H1 (cell line): ENCODE results near the gene TMEM151B. TPM values are rescaled to one million over a fixed set of nuclear protein-coding genes. Genes with fewer than 3 reads are reported as not detected.

Experiments used
- CTCF ChIA-PET: fragments of 300-600 bp; sonication (Branson Sonifier 250); formaldehyde crosslinking; loops from one replicate; lab custom pipeline; 2021; ENCODE audit not compliant: partially characterized antibody; lab: Charles Lee
- POLR2A ChIA-PET: fragments of 300-600 bp; sonication (Branson Sonifier 250); formaldehyde crosslinking; loops from one replicate; lab custom pipeline; 2021; ENCODE audit warnings: inconsistent platforms; ENCODE audit not compliant: partially characterized antibody; lab: Charles Lee
- DNase-seq, 2 experiments: peaks; one replicate each; pipeline versions ENCODE4 v3.0.0 to v3.0.0-alpha.2; 2010 to 2022; ENCODE audit warnings: low spot score in 2 of 2, low read depth in 1 of 2, mixed read lengths in 1 of 2
- FAIRE-seq: peaks from 2 replicates; lab custom pipeline; 2011; peaks lifted over from hg19 to GRCh38; lab: Jason Lieb, UNC
- H2AFZ ChIP-seq: 2 replicates; pipeline ENCODE4 v1.8.1; 2012; ENCODE audit warnings: low read length, inconsistent platforms
- H2AK5ac ChIP-seq: 2 replicates; pipeline ENCODE4 v1.6.1; 2013; ENCODE audit warnings: low read depth, low read length
- H2BK120ac ChIP-seq: replicated peaks from 2 replicates; pipeline ENCODE3; 2013; ENCODE audit warnings: low read depth, low read length, inconsistent platforms
- H2BK12ac ChIP-seq: 2 replicates; pipeline ENCODE4 v1.6.1; 2013; ENCODE audit warnings: low read depth, low read length
- H2BK15ac ChIP-seq: 2 replicates; pipeline ENCODE4 v1.6.1; 2013; ENCODE audit warnings: low read length
- H2BK20ac ChIP-seq: 2 replicates; pipeline ENCODE4 v1.6.1; 2013; ENCODE audit warnings: low read length
- H2BK5ac ChIP-seq: 2 replicates; pipeline ENCODE4 v1.6.1; 2013; ENCODE audit warnings: low read depth, low read length
- H3K14ac ChIP-seq: 2 replicates; pipeline ENCODE4 v1.6.1; 2013; ENCODE audit warnings: inconsistent platforms; ENCODE audit not compliant: insufficient read length
- H3K18ac ChIP-seq: 2 replicates; pipeline ENCODE4 v1.6.1; 2013; ENCODE audit warnings: low read length; ENCODE audit errors: extremely low read depth
- H3K23ac ChIP-seq: 2 replicates; pipeline ENCODE4 v1.6.1; 2013; ENCODE audit warnings: inconsistent platforms; ENCODE audit not compliant: insufficient read length
- H3K23me2 ChIP-seq: 2 replicates; pipeline ENCODE4 v1.6.1; 2013; ENCODE audit warnings: low read depth, low read length
- H3K27ac ChIP-seq: 2 replicates; pipeline ENCODE4 v1.6.1; 2011; ENCODE audit warnings: low read depth, low read length, inconsistent platforms
- H3K27me3 ChIP-seq, 4 experiments: replicated peaks in 1 of 4; 1 replicate in 1 of 4; 2 replicates in 3 of 4; pipeline versions ENCODE4 v1.6.1 to v1.8.1; 2011 to 2013; ENCODE audit warnings: low read length in 3 of 4, mild to moderate bottlenecking in 3 of 4, inconsistent platforms in 2 of 4, mixed read lengths in 2 of 4, moderate library complexity in 1 of 4; ENCODE audit not compliant: control insufficient read depth in 3 of 4, insufficient read depth in 3 of 4; ENCODE audit errors: extremely low read depth in 1 of 4
- H3K36me3 ChIP-seq, 4 experiments: 2 replicates each; pipeline versions ENCODE4 v1.6.1 to v1.8.1; 2011 to 2013; ENCODE audit warnings: mild to moderate bottlenecking in 4 of 4, low read length in 3 of 4, moderate library complexity in 2 of 4, control low read depth in 1 of 4, inconsistent platforms in 1 of 4; ENCODE audit not compliant: insufficient read depth in 4 of 4, control insufficient read depth in 2 of 4
- H3K4ac ChIP-seq: replicated peaks from 2 replicates; pipeline ENCODE3; 2013; ENCODE audit warnings: low read length, low read depth, mixed read lengths, inconsistent platforms; ENCODE audit not compliant: insufficient read length
- H3K4me1 ChIP-seq, 4 experiments: replicated peaks in 1 of 4; 1 replicate in 1 of 4; 2 replicates in 3 of 4; pipeline versions ENCODE4 v1.6.1 to v1.8.1; 2011 to 2013; ENCODE audit warnings: low read length in 3 of 4, inconsistent platforms in 2 of 4, mixed read lengths in 1 of 4; ENCODE audit not compliant: insufficient read depth in 4 of 4, control insufficient read depth in 3 of 4
- H3K4me2 ChIP-seq, 2 experiments: 2 replicates each; pipeline versions ENCODE4 v1.6.1 to v1.8.1; 2011 to 2013; ENCODE audit warnings: low read depth in 2 of 2, low read length in 2 of 2, control low read depth in 1 of 2, inconsistent platforms in 1 of 2, mild to moderate bottlenecking in 1 of 2; ENCODE audit not compliant: insufficient read depth in 1 of 2
- H3K4me3 ChIP-seq, 4 experiments: fragments of 200-600, 300-600 bp in 1 of 4; sonication (generic), shearing (Covaris generic), sonication (Bioruptor Twin) in 1 of 4; 2 replicates each; pipeline versions ENCODE4 v1.5.1 to v1.8.1; 2011 to 2016; ENCODE audit warnings: low read length in 4 of 4, low read depth in 3 of 4, control low read depth in 2 of 4, inconsistent platforms in 2 of 4, mild to moderate bottlenecking in 2 of 4, mixed read lengths in 1 of 4, moderate library complexity in 1 of 4; ENCODE audit not compliant: insufficient read depth in 2 of 4; ENCODE audit errors: extremely low read depth in 1 of 4
- H3K56ac ChIP-seq: replicated peaks from 2 replicates; pipeline ENCODE3; 2013; ENCODE audit warnings: low read depth, mild to moderate bottlenecking, mixed read lengths, low read length, inconsistent platforms; ENCODE audit not compliant: insufficient read length
- H3K79me1 ChIP-seq: 2 replicates; pipeline ENCODE4 v1.6.1; 2013; ENCODE audit warnings: low read depth, low read length, control low read depth
- H3K79me2 ChIP-seq, 2 experiments: 2 replicates each; pipeline versions ENCODE4 v1.6.1 to v1.8.1; 2012 to 2013; ENCODE audit warnings: low read length in 2 of 2, mild to moderate bottlenecking in 2 of 2, inconsistent platforms in 1 of 2; ENCODE audit not compliant: insufficient read depth in 2 of 2, control insufficient read depth in 1 of 2
- H3K9ac ChIP-seq, 4 experiments: replicated peaks in 1 of 4; 1 replicate in 1 of 4; 2 replicates in 3 of 4; pipeline versions ENCODE4 v1.6.1 to v1.8.1; 2011 to 2013; ENCODE audit warnings: low read depth in 3 of 4, low read length in 3 of 4, control low read depth in 2 of 4, mild to moderate bottlenecking in 2 of 4, moderate library complexity in 2 of 4, inconsistent platforms in 1 of 4; ENCODE audit errors: extremely low read depth in 1 of 4
- H3K9me3 ChIP-seq, 2 experiments: 2 replicates each; pipeline versions ENCODE4 v1.6.1 to v1.8.1; 2012 to 2013; ENCODE audit warnings: mild to moderate bottlenecking in 2 of 2, moderate library complexity in 2 of 2, control low read depth in 1 of 2, inconsistent platforms in 1 of 2, low read depth in 1 of 2, low read length in 1 of 2, mixed read lengths in 1 of 2; ENCODE audit not compliant: insufficient read depth in 2 of 2
- H4K20me1 ChIP-seq, 2 experiments: replicated peaks in 1 of 2; 2 replicates each; pipeline versions ENCODE3 to v1.8.1; 2011 to 2013; ENCODE audit warnings: inconsistent platforms in 2 of 2, low read length in 2 of 2, mild to moderate bottlenecking in 1 of 2; ENCODE audit not compliant: insufficient read depth in 2 of 2, control insufficient read depth in 1 of 2
- H4K5ac ChIP-seq: 2 replicates; pipeline ENCODE4 v1.6.1; 2013; ENCODE audit warnings: low read length, low read depth, mixed read lengths, inconsistent platforms; ENCODE audit not compliant: insufficient read length
- H4K8ac ChIP-seq: 2 replicates; pipeline ENCODE4 v1.8.0; 2013; ENCODE audit warnings: mild to moderate bottlenecking, moderate library complexity, low read length, inconsistent platforms; ENCODE audit not compliant: insufficient read depth; ENCODE audit errors: extremely low read depth
- H4K91ac ChIP-seq: replicated peaks from 2 replicates; pipeline ENCODE3; 2013; ENCODE audit warnings: low read length, mixed read lengths, inconsistent platforms; ENCODE audit not compliant: insufficient read length
- CEBPB ChIP-seq: IDR thresholded peaks from 2 replicates; pipeline ENCODE4 v1.6.1; 2012; ENCODE audit warnings: low read depth, low read length
- EGR1 ChIP-seq: IDR thresholded peaks from 2 replicates; pipeline ENCODE4 v1.6.1; 2011; ENCODE audit warnings: low read depth, low read length, borderline replicate concordance
- GTF2F1 ChIP-seq: IDR thresholded peaks from 2 replicates; pipeline ENCODE4 v1.6.1; 2012; ENCODE audit warnings: low read depth, low read length, improper control_type of control experiment, borderline replicate concordance
- HDAC6 ChIP-seq: IDR thresholded peaks from one replicate; pipeline ENCODE4 v1.7.1; 2012; ENCODE audit warnings: low read depth, mild to moderate bottlenecking, inconsistent platforms, low read length, moderate library complexity
- JUN ChIP-seq: IDR thresholded peaks from 2 replicates; pipeline ENCODE4 v1.6.1; 2011; ENCODE audit warnings: low read depth, mild to moderate bottlenecking, improper control_type of control experiment, low read length
- JUND ChIP-seq: IDR thresholded peaks from 2 replicates; pipeline ENCODE4 v1.6.1; 2011; ENCODE audit warnings: mild to moderate bottlenecking, improper control_type of control experiment, low read length
- NANOG ChIP-seq: IDR thresholded peaks from 2 replicates; pipeline ENCODE4 v1.6.1; 2011; ENCODE audit warnings: low read length, low read depth, mild to moderate bottlenecking, inconsistent platforms; ENCODE audit not compliant: insufficient read depth, poor library complexity, severe bottlenecking
- NRF1 ChIP-seq: IDR thresholded peaks from 2 replicates; pipeline ENCODE4 v1.6.1; 2011; ENCODE audit warnings: mild to moderate bottlenecking, low read depth, low read length, improper control_type of control experiment
- SP2 ChIP-seq: IDR thresholded peaks from 2 replicates; pipeline ENCODE4 v1.6.1; 2012; ENCODE audit warnings: mild to moderate bottlenecking, low read length, inconsistent platforms
- TAF1 ChIP-seq: IDR thresholded peaks from 2 replicates; pipeline ENCODE4 v1.6.1; 2011; ENCODE audit warnings: mild to moderate bottlenecking, low read depth, low read length
- WGBS, 2 experiments: shearing (Covaris generic) in 1 of 2; methylation state at CpG; one replicate each; pipeline versions ENCODE4 v1.1.6 to v1.1.7; 2013 to 2015; ENCODE audit warnings: low lambda C conversion rate in 2 of 2, mixed read lengths in 2 of 2, inconsistent platforms in 1 of 2, low coverage in 1 of 2, missing lambda C conversion rate in 1 of 2; ENCODE audit not compliant: insufficient replicate concordance in 2 of 2, insufficient coverage in 1 of 2, insufficient read length in 1 of 2; ENCODE audit errors: extremely low coverage in 1 of 2, missing lambda C conversion rate in 1 of 2; 5-methylcytosine and 5-hydroxymethylcytosine counted together
- polyA plus RNA-seq, 7 experiments: library from polyadenylated mRNA; depleted of rRNA in 3 of 7; stranded (reverse) in 5 of 7; unstranded in 2 of 7; fragments of >200 nt in 5 of 7; fragments of 200-250 nt in 2 of 7; gene quantifications; 1 replicate in 5 of 7; 2 replicates in 1 of 7; 4 replicates in 1 of 7; pipeline versions ENCODE4 v1.2.1 to v1.2.3, GENCODE V29; 2011 to 2013; ENCODE audit warnings: missing spikeins in 2 of 7, mixed read lengths in 2 of 7
- total RNA-seq: library from RNA; stranded (reverse); fragmentation: NEBNext Ultra II Directional; extraction: Animal tissue kit (Norgen Biotek cat#: 25700); gene quantifications from 2 replicates; pipeline ENCODE4 v1.2.1, GENCODE V29; 2021
- TF ChIP-seq, protein P1 (sequence below), 3 experiments: IDR thresholded peaks; 1 replicate in 2 of 3; 2 replicates in 1 of 3; pipeline versions ENCODE4 v1.5.1 to v1.6.1; 2011; ENCODE audit warnings: low read length in 3 of 3, mild to moderate bottlenecking in 3 of 3, inconsistent platforms in 2 of 3, low read depth in 1 of 3, moderate library complexity in 1 of 3; ENCODE audit not compliant: insufficient read depth in 1 of 3; ENCODE audit errors: control extremely low read depth in 1 of 3

The TMEM151B gene
- total and polyA plus RNA-seq, 2 of the 8 experiments (the other 6 are each of a cell fraction or from before 2014, with no cell fraction given): 8.0 to 15.5 TPM

DNA sequence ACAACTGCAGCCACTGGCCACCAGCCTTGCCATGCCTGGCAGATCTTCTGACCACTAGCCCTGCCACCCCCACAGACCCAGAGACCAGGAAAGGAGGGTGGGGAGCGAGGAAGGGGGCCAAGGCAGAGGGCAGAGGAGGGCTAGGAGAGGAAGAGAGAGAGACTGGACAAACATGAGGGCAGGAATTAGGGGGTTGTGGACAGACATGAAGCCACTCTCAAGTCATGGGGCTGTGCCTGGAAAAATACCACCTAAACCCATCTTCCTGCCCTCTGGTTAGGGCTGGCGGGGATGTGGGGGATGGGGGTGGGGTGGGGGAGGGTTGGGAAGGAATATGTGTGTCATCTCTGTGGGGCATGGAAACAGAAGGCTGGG lies 48.3 kb upstream of the TMEM151B start:
- Histone ChIP-seq H3K27ac (no peak overlapping the region), H2BK12ac (peak overlapping the region; percentile 98; the same call in 1 of the 2 replicates), H4K5ac (peak overlapping the region; percentile 39), H3K18ac (peak overlapping the region; percentile 72), H3K23me2 (peaks cover 16% of the 10 kb centered on the region), H3K4me3 (no peak overlapping the region; a peak in 1 of 8 replicates), H3K23ac (no peak overlapping the region), H2BK120ac (peak overlapping the region; percentile 40), H3K9me3 (no peaks in the 10 kb centered on the region), H4K91ac (peak overlapping the region; percentile 45), H3K79me2 (peaks cover 10 to 30% of the 10 kb centered on the region in 2 experiments; a peak in 3 of 4 replicates), H3K9ac (no peak overlapping the region), H4K8ac (no peak overlapping the region), H2AK5ac (peak overlapping the region; percentile 20; the same call in 1 of the 2 replicates), H2BK20ac (peak overlapping the region; percentile 93; the same call in 1 of the 2 replicates), H3K79me1 (peaks cover 9% of the 10 kb centered on the region), H3K27me3 (no peaks in the 10 kb centered on the region), H2BK15ac (peak overlapping the region; percentile 31; the same call in 1 of the 2 replicates), H2BK5ac (peak overlapping the region; percentile 76; the same call in 1 of the 2 replicates), H3K4me2 (peak overlapping the region in 1 of 2 experiments; percentile 95; a peak in 3 of 4 replicates), H2AFZ (no peak overlapping the region), H4K20me1 (peaks cover 18 to 22% of the 10 kb centered on the region in 2 experiments), H3K36me3 (no peaks in the 10 kb centered on the region), H3K14ac (no peak overlapping the region), H3K4ac (peak overlapping the region; percentile 11), H3K4me1 (peaks cover 31 to 62% (median 45%) of the 10 kb centered on the region in 4 experiments), H3K56ac (no peak overlapping the region)
- WGBS, 2 experiments: 50% methylated on average over 1 of the region's 2 CpGs; no CpG with 5 or more reads in 1 of the 2 experiments
- ChIA-PET POLR2A (interaction anchor here (0.7 to 21.0 kb wide), 11 partner anchors 14 to 214 kb away, joined by 3 to 477 read pairs (median 19); partner anchors contain the start of genes HSP90AB1 and SLC35B2), CTCF (interaction anchor here (0.6 to 19.4 kb wide), 16 partner anchors 9 to 104 kb away, joined by 3 to 287 read pairs (median 6); partner anchors contain the start of gene SLC35B2)
- DNase-seq (no peak), FAIRE-seq (no peak)
- TF ChIP-seq TAF1 (no peak), NRF1 (no peak), SP2 (no peak), JUN (no peak), EGR1 (no peak), JUND (no peak), CEBPB (no peak), GTF2F1 (no peak), NANOG (no peak), HDAC6 (no peak)
- TF ChIP-seq, protein P1, sequence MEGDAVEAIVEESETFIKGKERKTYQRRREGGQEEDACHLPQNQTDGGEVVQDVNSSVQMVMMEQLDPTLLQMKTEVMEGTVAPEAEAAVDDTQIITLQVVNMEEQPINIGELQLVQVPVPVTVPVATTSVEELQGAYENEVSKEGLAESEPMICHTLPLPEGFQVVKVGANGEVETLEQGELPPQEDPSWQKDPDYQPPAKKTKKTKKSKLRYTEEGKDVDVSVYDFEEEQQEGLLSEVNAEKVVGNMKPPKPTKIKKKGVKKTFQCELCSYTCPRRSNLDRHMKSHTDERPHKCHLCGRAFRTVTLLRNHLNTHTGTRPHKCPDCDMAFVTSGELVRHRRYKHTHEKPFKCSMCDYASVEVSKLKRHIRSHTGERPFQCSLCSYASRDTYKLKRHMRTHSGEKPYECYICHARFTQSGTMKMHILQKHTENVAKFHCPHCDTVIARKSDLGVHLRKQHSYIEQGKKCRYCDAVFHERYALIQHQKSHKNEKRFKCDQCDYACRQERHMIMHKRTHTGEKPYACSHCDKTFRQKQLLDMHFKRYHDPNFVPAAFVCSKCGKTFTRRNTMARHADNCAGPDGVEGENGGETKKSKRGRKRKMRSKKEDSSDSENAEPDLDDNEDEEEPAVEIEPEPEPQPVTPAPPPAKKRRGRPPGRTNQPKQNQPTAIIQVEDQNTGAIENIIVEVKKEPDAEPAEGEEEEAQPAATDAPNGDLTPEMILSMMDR (IDR thresholded peaks at IDR 0.05; ENCODE audit: control extremely low read depth in 1 of 3, insufficient read depth in 1 of 3, low read depth in 1 of 3, low read length in 3 of 3): no peak
